Heart left ventricle (tissue), 13 donors: Measurements from ENCODE around the gene MAPKAPK3.

Experiments used
- POLR2A ChIP-seq, 2 donors: fragments of 450-650 bp; IDR thresholded peaks; one replicate each; pipeline ENCODE4 v1.6.1; 2017; ENCODE audit warnings: antibody characterized with exemption in 2 of 2, mild to moderate bottlenecking in 2 of 2, moderate library complexity in 2 of 2
- TF ChIP-seq, protein P1 (sequence below), 12 donors: fragments of 200-600 bp; sonication (generic) in 4 of 12; IDR thresholded peaks; one replicate each; pipeline versions ENCODE4 v1.5.0 to v1.8.0; 2018 to 2022; ENCODE audit warnings: antibody characterized with exemption in 12 of 12, mild to moderate bottlenecking in 5 of 12
- donor health status: ischemic (EF 13 %, LVEDD 7.1; RV severe dilation, severe dysfunction).
- donor health status: DM: no; HTN: yes; CAD: no.
- donor health status: DM: no; HTN: no; CAD: no.
- donor health status: ischemic (EF 25% LVEDD 6.9; RV normal size, moderate dysfunction).
- donor health status: ischemic (EF 25% LVEDD 5.7; RV mildly dilated, moderate dysfunction).
- donor health status: ischemic (EF 35%, LVEDD 5.7; RV mildly dilated, moderate dysfunction).
- donor health status: nonischemic (EF 11% LVEDD 7.7; RV severe dilation, severe dysfunction).
- donor health status: DM: yes; HTN: yes; CAD: no.
- donor health status: PGD.
- donor health status: ischemic (EF 29% LVEDD 5.4; RV normal size, mild dysfunction).
- donor health status: nonischemic (EF 23%, LVEDD 6.1; RV moderate dilation, normal function).

DNA sequence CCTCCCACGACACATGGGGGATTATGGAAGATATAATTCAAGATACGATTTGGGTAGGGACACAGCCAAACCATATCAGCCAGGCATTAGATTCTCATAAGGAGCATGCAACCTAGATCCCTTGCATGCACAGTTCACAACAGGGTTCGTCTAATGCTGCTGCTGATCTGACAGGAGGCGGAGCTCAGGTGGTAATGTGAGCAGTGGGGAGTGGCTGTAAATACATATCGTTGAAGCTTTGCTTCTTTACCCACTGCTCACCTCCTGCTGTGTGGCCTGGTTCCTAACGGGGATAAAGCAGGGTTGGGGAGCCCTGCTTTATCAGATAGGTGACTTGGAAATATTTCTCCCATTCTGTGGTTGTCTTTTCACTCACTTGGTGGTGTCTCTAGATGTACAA is 72.6 kb downstream of the MAPKAPK3 start:
- TF ChIP-seq, protein P1, sequence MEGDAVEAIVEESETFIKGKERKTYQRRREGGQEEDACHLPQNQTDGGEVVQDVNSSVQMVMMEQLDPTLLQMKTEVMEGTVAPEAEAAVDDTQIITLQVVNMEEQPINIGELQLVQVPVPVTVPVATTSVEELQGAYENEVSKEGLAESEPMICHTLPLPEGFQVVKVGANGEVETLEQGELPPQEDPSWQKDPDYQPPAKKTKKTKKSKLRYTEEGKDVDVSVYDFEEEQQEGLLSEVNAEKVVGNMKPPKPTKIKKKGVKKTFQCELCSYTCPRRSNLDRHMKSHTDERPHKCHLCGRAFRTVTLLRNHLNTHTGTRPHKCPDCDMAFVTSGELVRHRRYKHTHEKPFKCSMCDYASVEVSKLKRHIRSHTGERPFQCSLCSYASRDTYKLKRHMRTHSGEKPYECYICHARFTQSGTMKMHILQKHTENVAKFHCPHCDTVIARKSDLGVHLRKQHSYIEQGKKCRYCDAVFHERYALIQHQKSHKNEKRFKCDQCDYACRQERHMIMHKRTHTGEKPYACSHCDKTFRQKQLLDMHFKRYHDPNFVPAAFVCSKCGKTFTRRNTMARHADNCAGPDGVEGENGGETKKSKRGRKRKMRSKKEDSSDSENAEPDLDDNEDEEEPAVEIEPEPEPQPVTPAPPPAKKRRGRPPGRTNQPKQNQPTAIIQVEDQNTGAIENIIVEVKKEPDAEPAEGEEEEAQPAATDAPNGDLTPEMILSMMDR (IDR thresholded peaks at IDR 0.05), result no peak
- no peak for TF ChIP-seq POLR2A (IDR thresholded peaks at IDR 0.05)
